Measurements from ENCODE around the gene PARVB. TPM values are rescaled to one million over a fixed set of nuclear protein-coding genes. Genes with fewer than 3 reads are reported as not detected.

Gene PARVB
- total RNA-seq, 6 experiments from 2014 or later = 36.5 to 44.2 (median 38.9) TPM

- no peak for TF ChIP-seq CTCF (IDR thresholded peaks at IDR 0.05)
- H3K4me3 Mint-ChIP-seq = no peak overlapping the region
- no peak overlapping the region for H3K27ac Mint-ChIP-seq
- DNase-seq = no peak
- no peaks in the 10 kb centered on the region for H3K36me3 Mint-ChIP-seq (ENCODE audit: low read depth)
- no peaks in the 10 kb centered on the region; the same call in 1 of the 2 replicates for H3K27me3 Mint-ChIP-seq (ENCODE audit: insufficient read depth)
- H3K4me1 Mint-ChIP-seq (ENCODE audit: low read depth) = no peaks in the 10 kb centered on the region
- no peaks in the 10 kb centered on the region for H3K9me3 Mint-ChIP-seq
Observed at GRCh38 chr22:44031158-44031952, 7.3 kb downstream of the PARVB start.

DNA sequence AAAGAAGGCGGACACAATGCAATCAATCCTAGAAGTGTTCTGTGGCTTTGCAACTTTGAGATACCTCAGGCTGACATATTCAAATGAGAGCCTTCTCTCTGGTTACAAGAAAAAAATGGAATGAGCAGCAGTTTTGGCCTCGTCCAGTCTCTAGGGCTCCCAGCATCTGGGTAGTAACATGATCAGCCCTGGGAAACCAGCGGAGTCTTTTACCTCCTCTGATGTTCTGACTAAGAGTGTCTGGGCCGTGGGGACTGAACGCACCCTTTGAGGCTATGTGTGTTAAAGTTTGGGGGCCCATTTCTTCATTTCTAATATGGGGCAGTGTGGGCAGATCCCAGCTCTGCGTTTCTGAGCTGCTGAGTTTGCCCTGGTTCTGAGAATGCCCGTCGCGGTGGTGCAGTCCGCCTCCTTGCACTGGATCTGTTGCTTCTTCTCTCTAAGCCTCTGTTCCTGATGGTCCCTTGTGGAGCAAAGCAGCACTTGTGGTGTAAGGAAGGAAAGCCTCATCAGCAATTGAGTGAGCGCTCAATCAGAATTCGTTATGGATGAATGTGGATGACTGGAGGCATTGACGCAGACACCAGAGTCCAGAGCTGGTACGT is 8.1 kb downstream of the PARVB start:
- Mint-ChIP-seq H3K27ac (no peak overlapping the region), H3K36me3 (ENCODE audit: low read depth) (no peaks in the 10 kb centered on the region), H3K27me3 (ENCODE audit: insufficient read depth) (no peaks in the 10 kb centered on the region; the same call in 1 of the 2 replicates), H3K4me1 (ENCODE audit: low read depth) (peaks cover 1% of the 10 kb centered on the region), H3K4me3 (no peak overlapping the region), H3K9me3 (no peaks in the 10 kb centered on the region)
- no peak for DNase-seq
- TF ChIP-seq CTCF (IDR thresholded peaks at IDR 0.05) = no peak

GRCh38 chr22:44033287-44033686 is 9.2 kb downstream of the PARVB start:
- no peak overlapping the region for H3K4me3 Mint-ChIP-seq
- H3K9me3 Mint-ChIP-seq = no peaks in the 10 kb centered on the region
- no peaks in the 10 kb centered on the region for H3K36me3 Mint-ChIP-seq (ENCODE audit: low read depth)
- H3K27me3 Mint-ChIP-seq (ENCODE audit: insufficient read depth) = no peaks in the 10 kb centered on the region; the same call in 1 of the 2 replicates
- no peak for DNase-seq
- peaks cover 12% of the 10 kb centered on the region for H3K4me1 Mint-ChIP-seq (ENCODE audit: low read depth)
- H3K27ac Mint-ChIP-seq = no peak overlapping the region
- TF ChIP-seq CTCF (IDR thresholded peaks at IDR 0.05) = no peak

DNA sequence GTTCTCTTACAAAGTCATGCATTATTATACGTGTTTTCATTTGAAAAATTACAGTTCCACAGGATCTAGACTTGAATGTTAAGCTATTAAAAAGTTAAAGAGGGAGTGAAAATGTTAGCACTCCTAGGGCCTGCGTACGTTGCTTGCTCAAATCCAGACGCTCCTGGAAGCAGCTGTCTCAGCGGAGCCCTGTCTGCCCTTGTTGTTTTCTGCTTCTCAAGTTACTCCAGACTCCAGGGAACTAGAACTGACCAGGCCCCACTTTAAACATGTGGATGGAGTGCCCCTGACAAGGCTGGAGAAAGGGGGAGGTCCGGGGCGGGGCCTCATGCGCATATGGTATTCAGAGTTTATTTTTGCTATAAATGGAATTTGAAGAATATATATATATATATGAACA is 9.6 kb downstream of the PARVB start:
- no peak overlapping the region for H3K4me3 Mint-ChIP-seq
- H3K9me3 Mint-ChIP-seq = no peaks in the 10 kb centered on the region
- H3K36me3 Mint-ChIP-seq (ENCODE audit: low read depth) = no peaks in the 10 kb centered on the region
- peaks cover 14% of the 10 kb centered on the region for H3K4me1 Mint-ChIP-seq (ENCODE audit: low read depth)
- no peak for DNase-seq
- no peak overlapping the region for H3K27ac Mint-ChIP-seq
- no peak for TF ChIP-seq CTCF (IDR thresholded peaks at IDR 0.05)
- H3K27me3 Mint-ChIP-seq (ENCODE audit: insufficient read depth) = no peaks in the 10 kb centered on the region; the same call in 1 of the 2 replicates

GRCh38 chr22:44037519-44038375 is 13.6 kb downstream of the PARVB start:
- DNase-seq = peak; percentile 94
- H3K9me3 Mint-ChIP-seq = no peaks in the 10 kb centered on the region
- no peaks in the 10 kb centered on the region; the same call in none of the 2 replicates for H3K27me3 Mint-ChIP-seq (ENCODE audit: insufficient read depth)
- H3K4me1 Mint-ChIP-seq (ENCODE audit: low read depth) = peaks cover 18% of the 10 kb centered on the region
- H3K27ac Mint-ChIP-seq = peak overlapping the region; percentile 89
- peaks cover 4% of the 10 kb centered on the region; the same call in 1 of the 2 replicates for H3K36me3 Mint-ChIP-seq (ENCODE audit: low read depth)
- peak overlapping the region; percentile 78 for H3K4me3 Mint-ChIP-seq
- TF ChIP-seq CTCF (IDR thresholded peaks at IDR 0.05) = no peak

All from HFFc6 (cell line).